Mammary epithelial cell (primary cell): ENCODE data around the gene SEPTIN1.

ENCODE experiments used
- CTCF ChIP-seq, 2 donors: IDR thresholded peaks in 1 of 2; conservative IDR thresholded peaks in 1 of 2; 2 replicates each; pipeline ENCODE4 v1.5.1; 2011 to 2012; ENCODE audit warnings: inconsistent platforms in 2 of 2, low read length in 2 of 2, mild to moderate bottlenecking in 2 of 2, control low read depth in 1 of 2, low read depth in 1 of 2; ENCODE audit not compliant: insufficient read depth in 1 of 2; ENCODE audit errors: extremely low read depth in 1 of 2
- EZH2 ChIP-seq: IDR thresholded peaks from 2 replicates; pipeline ENCODE4 v1.6.1; 2012; ENCODE audit warnings: low read length, inconsistent platforms, borderline replicate concordance

DNA sequence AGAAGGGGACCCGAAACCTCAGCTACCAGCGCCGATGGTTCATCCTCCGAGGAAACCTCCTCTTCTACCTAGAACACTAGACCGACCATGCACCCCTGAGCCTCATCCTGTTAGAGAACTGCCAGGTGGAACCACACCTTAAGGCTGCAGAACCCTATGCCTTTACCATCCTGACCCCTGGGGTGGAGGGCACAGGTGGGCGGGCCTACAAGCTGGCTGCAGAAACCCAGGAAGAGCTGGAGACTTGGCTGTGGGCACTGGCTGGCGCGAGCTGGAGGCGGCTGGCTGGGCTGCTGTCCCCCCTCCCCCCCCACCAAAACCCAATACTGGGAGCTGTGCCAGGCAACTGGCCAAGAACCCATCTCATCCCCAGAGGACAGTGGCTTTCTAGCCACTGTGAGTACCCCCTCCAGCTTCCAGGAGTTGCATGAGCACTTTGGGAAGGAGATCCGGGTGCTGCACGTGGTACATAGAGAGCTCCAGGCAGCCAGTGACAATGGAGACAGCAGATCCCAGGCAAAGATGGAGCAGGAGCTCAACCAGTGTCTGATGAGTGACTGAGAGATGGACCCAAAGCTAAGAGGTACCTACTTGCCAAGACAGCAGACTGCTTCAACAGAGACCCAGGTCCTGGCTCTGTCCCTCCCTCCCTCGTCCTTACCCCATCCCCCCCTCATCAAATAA, 25.8 kb downstream of the SEPTIN1 start:
- TF ChIP-seq EZH2 (no peak), CTCF (conservative IDR thresholded peaks at IDR 0.05 in 1 of 2, IDR thresholded peaks at IDR 0.05 in 1 of 2; ENCODE audit: extremely low read depth in 1 of 2, insufficient read depth in 1 of 2, low read depth in 1 of 2, low read length in 2 of 2) (no peak)
